HG03558 (cell line): ENCODE data around the gene PDYN.
"Not testable (repeated sequence)": the region's sequence is repeated elsewhere in the genome, so short reads cannot be mapped to it uniquely, and the experiment has no call there.

Source experiments
- ATAC-seq: cut with Tn5 transposase; IDR thresholded peaks from one replicate; pipeline ENCODE4 v1.9.1; 2021; ENCODE audit warnings: moderate number of reproducible peaks; ENCODE audit not compliant: unreplicated experiment; ENCODE audit errors: extremely low read depth

PDYN gene

DNA sequence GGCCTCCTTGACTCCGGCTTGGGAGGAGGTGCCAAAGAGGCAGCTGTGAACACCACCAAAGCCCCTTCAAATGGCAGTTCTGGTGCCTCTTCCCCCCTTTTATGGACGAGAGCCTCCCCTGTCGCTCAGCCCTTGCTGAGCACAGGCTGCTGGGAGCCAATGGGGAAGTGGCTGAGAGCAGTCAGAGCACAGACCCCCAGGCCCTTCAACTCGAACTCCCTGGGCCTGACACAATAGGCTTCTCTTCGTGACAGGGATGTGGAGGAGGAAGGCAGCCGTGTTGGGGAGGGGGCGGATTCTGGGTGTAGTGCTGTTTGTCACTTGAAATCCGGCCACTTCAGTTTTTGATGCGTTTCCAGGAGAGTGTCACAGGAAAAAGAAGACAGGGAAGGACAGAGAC is at the start of gene PDYN:
Gene PDYN (minus strand): TSS at position 73 of the 400 bp plus-strand sequence. CDS start 10,974 bp downstream, outside the sequence.
- no peak for ATAC-seq

DNA sequence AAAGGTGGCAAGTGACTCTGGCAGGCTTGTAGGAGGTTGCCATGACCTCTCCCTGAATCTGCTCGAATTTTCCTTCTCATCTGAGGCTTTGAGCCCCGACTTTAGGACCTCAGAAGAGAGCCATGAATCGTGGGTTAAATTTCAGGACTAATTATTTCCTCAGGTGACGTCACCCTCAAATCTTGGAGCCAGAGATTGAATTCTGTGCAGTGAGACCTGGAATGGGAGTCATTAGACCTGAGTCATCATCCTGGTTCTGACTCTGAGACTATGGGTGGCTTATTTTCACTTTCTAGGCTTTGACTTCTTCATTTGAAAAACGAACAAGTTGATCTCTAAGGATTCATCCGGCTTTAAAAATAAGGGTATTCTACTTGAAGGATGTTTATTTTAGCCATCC is 48.5 kb upstream of the PDYN start:
- ATAC-seq = no peak

DNA sequence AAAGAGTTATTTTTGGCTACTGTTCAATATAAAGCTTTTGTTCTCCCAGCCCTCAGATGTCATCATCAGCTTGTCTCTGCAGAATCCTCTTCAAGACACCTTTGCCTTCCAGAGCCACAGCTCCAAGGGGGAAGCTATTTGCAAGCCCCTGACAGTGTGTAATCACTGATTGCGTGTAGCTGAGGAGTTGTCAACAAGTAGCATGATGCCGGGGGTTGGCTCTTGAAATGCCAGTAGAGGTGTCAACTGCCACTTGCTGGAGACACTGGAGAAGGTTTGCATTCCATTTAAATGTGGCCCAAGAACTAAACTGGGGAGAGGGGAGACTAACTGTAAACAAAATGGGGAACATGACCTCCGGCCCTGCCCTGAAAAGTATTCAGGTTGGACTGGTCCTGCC is 44.3 kb upstream of the PDYN start:
- ATAC-seq = no peak

DNA sequence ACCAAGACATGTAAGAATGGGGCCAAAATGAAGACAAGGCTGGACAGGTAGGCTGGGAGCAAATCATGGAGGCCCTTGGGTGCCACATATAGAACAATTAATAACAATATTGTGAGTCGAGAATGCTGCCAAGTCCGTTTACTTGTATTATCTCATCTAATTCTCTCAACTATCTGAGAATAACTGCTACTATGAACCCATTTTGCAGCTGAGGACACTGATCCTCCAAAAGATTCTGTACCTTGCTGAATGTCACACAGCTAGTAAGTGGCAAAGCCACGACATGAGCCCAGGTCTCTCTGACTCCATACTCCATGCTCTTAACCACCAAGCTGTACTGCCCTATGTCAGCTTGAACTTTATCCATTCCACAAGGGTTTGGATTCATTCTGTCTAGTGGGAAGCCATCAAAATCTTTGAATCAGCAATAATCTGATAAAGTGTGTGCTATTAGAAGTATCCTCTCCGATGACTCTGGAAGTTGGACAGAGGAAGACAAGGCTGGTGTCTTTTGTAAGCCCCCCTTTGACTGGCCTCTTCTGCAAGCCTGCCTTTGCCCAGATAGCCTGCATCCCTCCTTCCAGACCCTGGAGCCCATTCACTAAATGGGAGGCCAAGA is 43.5 kb upstream of the PDYN start:
- ATAC-seq = no peak

DNA sequence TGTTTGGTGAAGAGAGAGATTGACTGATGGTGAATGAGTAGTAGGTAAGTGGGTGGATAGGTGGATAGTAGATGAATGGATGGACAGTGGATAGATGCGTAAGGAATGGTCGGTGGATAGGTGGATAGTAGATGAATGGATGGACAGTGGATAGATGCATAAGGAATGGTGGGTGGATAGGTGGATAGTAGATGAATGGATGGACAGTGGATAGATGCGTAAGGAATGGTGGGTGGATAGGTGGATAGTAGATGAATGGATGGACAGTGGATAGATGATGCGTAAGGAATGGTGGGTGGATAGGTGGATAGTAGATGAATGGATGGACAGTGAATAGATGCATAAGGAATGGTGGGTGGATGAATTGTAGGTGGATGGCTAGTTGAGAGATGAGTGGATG is 42.5 kb upstream of the PDYN start:
- not testable (repeated sequence) for ATAC-seq

DNA sequence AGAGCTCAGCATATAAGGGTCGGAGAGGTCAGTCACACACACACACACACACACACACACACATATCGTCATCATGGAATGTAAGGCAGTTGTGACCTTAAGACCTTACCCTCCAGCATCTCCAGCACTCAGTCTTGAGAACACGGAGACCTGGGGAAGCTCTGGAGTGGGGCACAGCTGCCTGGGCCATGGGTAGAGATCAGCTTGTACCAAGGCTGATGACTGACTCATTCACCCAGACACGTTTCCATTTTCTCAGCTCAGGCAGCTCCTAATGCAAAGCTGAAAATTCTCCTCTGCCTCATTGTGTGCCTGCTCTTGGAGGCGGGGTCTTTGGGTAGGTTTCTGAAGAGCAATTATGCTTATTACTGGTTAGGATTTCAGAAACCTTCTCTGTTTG is 38.3 kb upstream of the PDYN start:
- ATAC-seq = no peak

DNA sequence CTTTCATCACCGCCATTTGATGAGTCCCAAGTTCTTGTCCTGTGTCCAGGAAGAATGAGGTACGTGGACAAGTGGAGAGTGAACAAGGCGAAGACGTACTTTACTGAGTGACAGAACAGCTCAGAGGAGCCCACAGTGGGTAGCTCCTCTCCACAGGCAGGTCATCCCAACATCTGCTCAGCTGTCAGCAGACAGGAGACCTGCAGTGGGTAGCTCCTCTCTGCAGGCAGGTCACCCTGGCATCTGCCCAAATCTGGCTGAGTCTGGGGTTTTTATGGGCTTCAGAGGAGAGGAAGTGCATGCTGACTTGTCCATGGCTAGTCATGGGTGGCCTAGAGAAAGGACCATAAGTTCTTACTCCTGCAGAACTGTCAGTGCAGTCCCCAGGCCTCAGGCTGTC is 32.7 kb upstream of the PDYN start:
- no peak for ATAC-seq

DNA sequence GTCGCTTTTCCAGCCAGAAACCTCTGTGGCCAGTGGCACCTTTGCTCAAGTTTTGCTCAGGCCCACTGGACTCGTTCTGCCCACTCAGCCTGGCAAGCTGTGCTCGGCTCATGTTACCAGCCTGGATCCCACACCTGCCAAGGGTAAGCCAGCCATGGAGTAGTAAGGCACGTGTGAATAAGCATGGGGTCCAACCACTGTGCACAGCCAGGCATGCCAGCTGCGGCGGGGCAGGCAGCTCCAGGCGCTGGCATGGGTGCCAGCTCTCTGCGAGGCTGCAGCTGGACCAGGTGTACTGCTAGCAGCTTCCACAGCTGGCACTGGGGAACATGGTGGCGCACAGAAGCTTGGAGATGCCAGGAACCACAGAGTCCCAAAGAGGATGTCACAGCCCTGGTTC is 32.1 kb upstream of the PDYN start:
- ATAC-seq = no peak

DNA sequence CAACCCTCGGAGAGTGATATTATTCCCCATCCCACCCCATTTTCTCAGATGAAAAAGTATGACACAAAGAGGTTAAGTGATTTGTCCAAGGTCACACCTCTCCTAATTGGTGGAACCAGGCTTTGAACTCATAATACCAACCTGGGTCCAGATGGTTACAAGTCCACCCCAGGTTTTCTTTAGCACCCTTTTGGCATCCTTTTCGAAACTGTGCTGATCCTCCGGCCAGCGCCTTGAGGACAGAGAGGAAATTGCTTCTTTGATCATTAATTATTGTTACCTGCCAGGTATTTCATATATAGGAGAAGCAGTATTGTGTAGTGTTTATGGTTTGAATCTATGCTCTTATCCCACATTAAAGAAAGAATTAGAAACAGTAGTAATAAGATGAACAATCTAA is 29.3 kb upstream of the PDYN start:
- ATAC-seq = no peak

DNA sequence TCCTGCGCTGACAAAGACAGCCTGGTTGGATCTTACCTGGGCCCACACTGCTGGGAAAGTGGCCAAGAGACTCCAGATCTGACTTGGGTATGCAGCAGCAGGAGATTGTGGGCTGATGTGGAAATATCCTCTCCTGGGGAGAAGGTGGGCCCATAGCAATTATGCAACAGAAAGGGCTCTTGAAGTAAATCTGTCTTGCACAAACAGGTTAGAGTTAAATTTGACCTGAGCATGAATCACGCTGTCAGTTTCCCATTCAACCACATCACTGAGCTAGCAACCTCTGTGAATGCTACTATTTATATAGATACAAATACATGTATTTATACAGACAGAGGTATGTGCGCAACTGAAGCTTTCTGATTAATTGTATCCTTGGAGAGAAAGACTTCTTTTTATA is 28.3 kb upstream of the PDYN start:
- no peak for ATAC-seq

DNA sequence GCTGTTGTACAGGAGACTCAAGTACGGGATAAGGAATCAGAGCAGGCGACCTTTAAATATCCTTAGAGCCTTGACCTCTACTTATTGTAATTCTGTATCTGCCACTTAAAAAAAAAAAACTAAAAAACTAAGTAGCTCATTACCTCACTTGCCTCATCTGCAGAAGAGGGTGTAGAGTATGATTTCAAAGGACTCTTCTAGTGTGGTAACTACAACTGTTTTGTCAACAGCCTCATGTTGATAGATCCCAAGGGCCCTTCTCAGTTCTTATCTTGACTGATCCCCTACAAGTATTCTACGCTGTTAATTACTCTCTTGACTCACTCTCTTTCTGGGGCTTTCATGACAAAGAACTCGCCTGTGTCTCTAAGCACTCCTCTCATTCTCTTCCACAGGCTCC is 16.7 kb upstream of the PDYN start:
- no peak for ATAC-seq

DNA sequence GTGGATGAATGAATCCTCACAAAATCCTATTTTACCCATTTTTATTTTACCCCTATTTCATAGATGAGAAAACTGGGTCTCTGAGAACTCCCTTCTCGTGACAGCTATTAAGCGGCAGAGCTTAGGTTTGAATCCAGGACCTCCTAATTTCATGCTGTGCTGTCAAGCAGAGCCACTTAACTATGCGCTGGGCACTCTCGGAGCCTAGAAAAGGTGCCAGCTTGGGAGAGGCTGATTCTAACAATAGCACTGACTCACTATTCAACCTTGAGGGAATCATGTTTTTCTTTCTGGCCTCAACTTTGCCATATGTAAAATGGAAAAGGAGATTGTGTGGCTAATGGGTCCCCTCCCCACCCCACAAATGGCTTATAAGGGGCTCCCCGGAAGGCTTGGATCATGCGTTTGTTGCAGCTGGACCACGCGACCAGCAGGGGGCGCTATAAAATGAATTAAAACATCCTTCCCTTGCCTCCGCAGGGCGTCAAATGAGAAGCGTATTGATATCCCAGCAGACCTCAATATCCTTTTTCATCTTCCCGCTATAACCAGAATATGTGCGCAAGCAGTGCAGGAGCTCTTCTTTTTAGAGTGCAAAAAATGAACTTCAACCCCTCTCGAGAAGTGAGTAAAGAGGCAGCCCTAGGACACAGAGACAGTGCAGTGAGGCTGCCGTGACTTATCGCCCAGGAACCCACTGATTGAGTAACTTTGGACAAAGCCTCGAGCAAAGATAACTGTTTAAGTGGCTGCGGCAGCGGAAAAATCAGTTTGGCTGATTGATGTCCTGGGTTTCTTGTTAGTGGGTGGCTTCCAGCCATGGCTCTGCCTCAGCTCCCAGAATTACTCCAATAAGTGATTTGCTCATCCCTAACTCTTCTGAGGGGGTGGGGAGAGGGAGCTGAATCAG is 12.8 kb upstream of the PDYN start:
- ATAC-seq = no peak

DNA sequence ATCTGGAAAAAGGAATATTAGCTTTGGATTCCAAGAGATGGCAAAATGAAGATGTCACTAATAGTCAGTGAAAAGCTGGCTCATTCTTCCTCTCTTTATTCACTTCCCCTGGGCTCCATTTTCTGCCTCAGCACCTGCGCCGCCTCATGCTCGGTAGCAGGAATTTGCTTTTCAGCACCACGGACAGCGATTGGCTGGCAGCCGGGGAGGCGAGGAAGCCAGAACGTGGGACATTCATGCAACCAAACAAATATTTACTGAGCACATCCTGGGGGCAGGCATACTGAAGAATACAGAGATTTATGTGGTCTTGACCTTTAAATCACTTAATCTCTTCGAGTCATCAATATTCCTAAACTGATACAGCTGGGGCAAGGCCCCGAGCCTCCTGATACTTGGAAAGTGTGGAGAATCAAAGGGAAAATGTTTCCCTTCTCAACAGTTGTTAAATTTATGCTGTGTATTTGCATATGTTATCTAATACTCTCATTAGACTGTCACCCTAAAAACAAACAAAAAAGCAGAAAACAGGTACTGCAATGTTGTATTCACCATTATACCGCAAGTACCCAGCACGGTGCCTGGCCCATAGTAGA is 12.1 kb upstream of the PDYN start:
- no peak for ATAC-seq

DNA sequence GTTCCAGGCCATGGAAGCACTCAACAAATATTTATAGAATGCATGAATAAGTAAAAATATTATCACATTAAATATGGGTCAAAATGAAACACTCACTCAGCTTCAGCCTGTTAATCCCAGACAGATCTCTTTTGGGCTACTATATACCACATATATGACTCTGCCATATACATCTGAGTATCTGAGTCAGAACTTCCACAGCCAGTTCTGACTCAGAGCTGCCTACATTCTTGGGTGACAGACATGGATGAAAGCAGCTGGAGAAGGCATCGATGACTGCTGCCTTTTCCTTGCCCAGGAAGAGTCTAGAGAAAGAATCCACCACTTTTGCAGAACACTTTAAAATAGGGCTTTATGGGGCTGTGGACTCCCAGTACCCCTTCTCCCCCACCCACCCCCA is 11.5 kb upstream of the PDYN start:
- ATAC-seq = no peak

DNA sequence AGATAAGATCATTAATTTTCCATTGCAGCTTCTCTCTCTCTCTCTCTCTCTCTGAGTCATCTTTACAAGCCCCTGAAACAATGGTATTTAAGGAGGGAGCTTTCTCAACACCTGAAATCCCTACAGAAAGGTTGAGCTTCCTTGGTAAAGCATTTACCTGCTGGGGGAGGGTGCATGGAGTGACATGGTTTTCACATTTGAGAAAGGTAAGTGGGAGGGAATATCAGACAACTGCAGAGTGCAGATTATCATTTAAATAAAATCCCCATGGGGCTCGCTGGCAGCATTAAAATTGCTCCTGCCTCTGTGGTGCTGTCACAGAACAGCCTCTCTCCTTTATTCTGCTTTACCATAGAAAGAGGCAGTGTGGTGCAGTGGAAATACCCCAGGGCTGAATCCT is 10.3 kb upstream of the PDYN start:
- ATAC-seq = no peak

DNA sequence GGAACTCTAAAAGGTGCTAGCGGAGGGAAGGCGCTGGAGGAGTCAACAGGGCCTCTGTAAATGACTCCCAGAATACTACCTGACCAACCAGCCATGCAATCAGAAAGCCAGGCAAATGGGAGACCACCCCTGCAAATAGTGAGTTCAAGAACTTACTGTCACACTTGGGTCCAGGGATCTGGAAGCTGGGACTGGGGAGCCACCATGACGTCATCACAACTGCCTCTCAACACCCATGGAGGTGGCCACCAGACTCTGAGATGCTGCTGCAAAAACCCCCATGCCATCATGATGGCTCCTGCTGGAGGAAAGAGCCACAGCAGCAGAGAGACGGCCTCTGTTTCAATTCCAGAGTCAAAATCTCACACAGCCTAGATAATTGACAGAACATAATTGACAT is 8.5 kb upstream of the PDYN start:
- no peak for ATAC-seq

DNA sequence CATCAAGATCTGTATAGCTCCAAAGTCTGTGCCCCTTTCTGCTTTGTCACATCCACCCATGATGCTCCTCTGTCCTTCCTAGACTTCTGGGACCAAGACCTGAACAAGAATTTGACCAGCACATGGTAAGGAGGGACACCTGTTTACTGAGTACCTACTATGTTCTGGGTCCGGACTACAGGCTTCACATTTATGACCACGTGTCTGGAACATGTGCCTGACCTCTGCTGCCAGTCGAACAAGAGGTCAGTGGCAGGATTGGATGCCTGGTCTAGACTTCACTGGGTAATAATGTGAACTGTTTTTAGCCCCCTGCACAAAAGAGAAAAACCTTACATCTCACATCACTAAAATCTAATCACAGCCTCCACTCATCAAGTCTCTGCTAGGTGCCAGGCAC is 7.3 kb upstream of the PDYN start:
- ATAC-seq = no peak

DNA sequence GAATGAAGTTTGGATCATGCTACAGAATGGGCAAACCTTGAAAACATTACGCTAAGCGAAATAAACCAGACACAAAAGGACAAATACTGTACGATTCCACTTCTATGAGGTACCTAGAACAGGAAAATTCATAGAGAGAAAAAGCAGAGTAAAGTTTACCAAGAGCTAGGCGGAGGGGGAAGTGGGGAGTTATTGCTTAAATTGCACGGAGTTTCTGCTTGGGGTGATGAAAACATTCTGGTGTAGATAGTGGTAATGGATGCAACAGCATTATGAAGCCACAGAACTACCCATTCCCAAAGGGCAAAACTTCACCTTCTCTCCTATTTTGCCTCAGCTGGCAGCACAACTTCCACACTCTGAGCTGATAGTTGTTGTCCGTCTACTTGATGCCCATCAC is 6.4 kb upstream of the PDYN start:
- no peak for ATAC-seq

DNA sequence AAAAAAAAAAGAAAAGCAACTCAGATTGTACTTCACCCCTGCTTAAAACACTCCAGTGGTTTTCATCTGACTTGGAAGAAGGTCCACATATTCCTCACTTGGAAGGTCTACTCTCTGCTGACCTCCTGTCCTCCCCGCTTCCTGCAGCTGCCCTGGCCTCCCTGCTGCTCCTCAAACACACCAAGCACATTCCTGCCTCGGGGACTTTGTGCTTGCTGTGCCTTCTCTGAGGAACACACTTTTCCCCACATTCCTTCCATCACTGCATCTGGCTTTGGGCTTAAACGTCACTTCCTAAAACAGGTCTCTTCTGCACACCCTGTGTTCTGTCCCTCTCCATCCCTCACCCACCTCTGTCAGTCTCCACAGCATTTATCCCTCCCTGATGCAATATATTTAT is 4.9 kb upstream of the PDYN start:
- ATAC-seq = no peak

DNA sequence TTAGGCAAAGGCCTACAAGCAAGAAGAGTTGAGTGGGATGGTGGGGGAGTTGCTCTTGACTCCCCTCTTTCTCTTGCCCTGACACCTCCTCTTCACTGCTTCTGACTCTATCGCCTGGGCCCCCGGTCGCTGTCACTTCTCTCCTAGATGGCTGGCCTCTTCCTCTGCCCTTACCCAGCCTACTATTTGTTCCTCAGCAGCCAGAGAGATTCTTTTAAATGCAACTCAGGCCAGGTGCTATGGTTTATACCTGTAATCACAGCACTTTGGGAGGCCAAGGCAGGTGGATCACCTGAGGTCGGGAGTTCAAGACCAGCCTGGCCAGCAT is 4.3 kb upstream of the PDYN start:
- ATAC-seq = no peak

DNA sequence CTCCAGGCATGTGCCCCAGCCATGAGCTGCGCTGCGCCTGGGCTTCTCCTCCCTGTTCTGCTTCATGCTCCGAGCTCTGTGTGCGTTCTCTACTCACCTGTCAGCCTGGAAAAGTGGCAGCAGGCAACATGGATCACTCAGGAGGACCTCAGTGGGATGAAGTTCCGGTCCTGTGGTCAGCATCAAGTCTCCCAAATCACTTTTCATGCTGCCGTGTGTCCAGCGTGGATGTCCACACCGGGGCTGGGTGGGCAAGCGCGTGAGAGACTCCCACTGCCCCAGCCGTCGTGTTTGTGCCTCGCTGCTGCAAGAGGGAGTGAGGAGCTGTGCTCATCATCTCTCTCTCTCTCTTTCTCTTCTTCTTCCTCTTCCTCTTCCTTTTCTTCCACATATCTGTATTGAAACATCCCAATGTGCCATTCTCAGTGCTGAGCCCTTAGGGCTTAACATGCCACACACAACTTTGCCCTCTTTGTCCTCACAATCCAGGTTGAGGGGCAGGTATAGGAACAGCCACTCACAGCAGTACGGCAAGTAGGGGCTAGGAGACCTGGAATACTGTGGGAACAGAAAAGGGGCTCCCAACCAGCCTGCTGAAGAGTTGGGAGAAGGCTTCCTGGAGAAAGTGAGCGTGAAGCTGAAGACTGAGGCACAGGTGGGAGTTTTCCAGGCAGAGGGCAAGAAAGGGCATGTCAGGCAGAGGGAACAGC is 3.8 kb upstream of the PDYN start:
- no peak for ATAC-seq
